ENCODE measurements around the gene LHFPL3. TPM values are rescaled to one million over a fixed set of nuclear protein-coding genes. Genes with fewer than 3 reads are reported as not detected.

LHFPL3 gene
- total and polyA plus RNA-seq, 2 of the 13 experiments (the other 11 are each of a cell fraction or from before 2014, with no cell fraction given) = not detected

- no peaks in the 10 kb centered on the region for H3K36me3 ChIP-seq (replicated peaks in 1 of 2; ENCODE audit: control insufficient read depth in 1 of 2, insufficient read depth in 2 of 2, low read length in 2 of 2)
- no TSS peak for BruUV-seq (replicated peaks)
- H3K27me3 ChIP-seq (ENCODE audit: control insufficient read depth in 1 of 2, insufficient read depth in 2 of 2, low read length in 2 of 2) = no peaks in the 10 kb centered on the region
- peak overlapping the region; percentile 15 to 62 (median 30); a peak in 3 of 6 replicates for H3K4me3 ChIP-seq (replicated peaks in 1 of 3; ENCODE audit: insufficient read depth in 1 of 3, low read depth in 2 of 3, low read length in 3 of 3)
- intact Hi-C loops (cut with micrococcal nuclease; ENCODE audit: unreplicated experiment) (no loop called here), in situ Hi-C loops (cut with HindIII; ENCODE audit: extremely low pct_ligation_motif_present, low pct_unique_long_range_greater_than_20kb) (no loop called here)
- TF ChIP-seq CC2D1A (CRISPR knock-in tag; IDR thresholded peaks at IDR 0.05) (no peak), ZGPAT (CRISPR knock-in tag; IDR thresholded peaks at IDR 0.05) (0 out of 2 replicates have a peak, but pooled peaks have one; percentile 2)
- H3K4me2 ChIP-seq (ENCODE audit: low read depth, low read length) = peak overlapping the region; percentile 90
- no peaks in the 10 kb centered on the region for H3K9me3 ChIP-seq (ENCODE audit: low read length)
- DNase-seq (ENCODE audit: low spot score) (no peak), FAIRE-seq (no peak), ATAC-seq (no peak)
- ChIA-PET POLR2A (interaction anchor here (1.1 to 1.9 kb wide), 4 partner anchors 19 to 68 kb away, joined by 4 to 6 read pairs (median 4); no protein-coding TSS in a partner anchor), CTCF (ENCODE audit: low intra/inter-chr PET ratio, low total read pairs) (no interaction called here)
- H3K9ac ChIP-seq (ENCODE audit: insufficient read depth, low read depth, low read length) = peak overlapping the region; percentile 73
- H3K4me1 ChIP-seq (ENCODE audit: insufficient read depth, low read length) = peaks cover 36% of the 10 kb centered on the region
- H4K20me1 ChIP-seq (ENCODE audit: insufficient read depth, low read length) = no peaks in the 10 kb centered on the region
- peak overlapping the region; percentile 73 for H3K27ac ChIP-seq (ENCODE audit: extremely low read length, insufficient read depth, low read length)
- H3K79me2 ChIP-seq (ENCODE audit: insufficient read depth, low read length) = no peaks in the 10 kb centered on the region
- peak overlapping the region; percentile 68 for H2AFZ ChIP-seq (ENCODE audit: low read length)
Observed at GRCh38 chr7:104945599-104945956, 617.2 kb downstream of the LHFPL3 start.

GRCh38 chr7:104946338-104946737 is 617.9 kb downstream of the LHFPL3 start:
- 19% methylated on average over 2 of the region's 2 CpGs for WGBS (ENCODE audit: low lambda C conversion rate)
- H3K27ac ChIP-seq (ENCODE audit: extremely low read length, insufficient read depth, low read length) = no peak overlapping the region
- H4K20me1 ChIP-seq (ENCODE audit: insufficient read depth, low read length) = no peaks in the 10 kb centered on the region
- CTCF ChIA-PET (ENCODE audit: low intra/inter-chr PET ratio, low total read pairs) = no interaction called here
- H3K9ac ChIP-seq (ENCODE audit: insufficient read depth, low read depth, low read length) = no peak overlapping the region
- H3K4me1 ChIP-seq (ENCODE audit: insufficient read depth, low read length) = peaks cover 36% of the 10 kb centered on the region
- BruUV-seq (replicated peaks) = no TSS peak
- in situ Hi-C loops (cut with HindIII; ENCODE audit: extremely low pct_ligation_motif_present, low pct_unique_long_range_greater_than_20kb) = no loop called here
- FAIRE-seq (no peak), ATAC-seq (no peak), DNase-seq (ENCODE audit: low spot score) (no peak)
- no peak for TF ChIP-seq ZBTB44 (CRISPR knock-in tag; IDR thresholded peaks at IDR 0.05)
- TF ChIP-seq ZBTB2 (CRISPR knock-in tag; IDR thresholded peaks at IDR 0.05; ENCODE audit: low read depth) = no peak
- no peak for TF ChIP-seq HMGXB3 (CRISPR knock-in tag; IDR thresholded peaks at IDR 0.05; ENCODE audit: borderline replicate concordance)
- no peak for TF ChIP-seq ZNF350 (CRISPR knock-in tag; IDR thresholded peaks at IDR 0.05; ENCODE audit: borderline replicate concordance, low read depth)
- no peaks in the 10 kb centered on the region for H3K27me3 ChIP-seq (ENCODE audit: control insufficient read depth in 1 of 2, insufficient read depth in 2 of 2, low read length in 2 of 2)
- no peak overlapping the region for H2AFZ ChIP-seq (ENCODE audit: low read length)
- intact Hi-C loops (cut with micrococcal nuclease; ENCODE audit: unreplicated experiment) = no loop called here
- H3K79me2 ChIP-seq (ENCODE audit: insufficient read depth, low read length) = no peaks in the 10 kb centered on the region
- no peaks in the 10 kb centered on the region for H3K36me3 ChIP-seq (replicated peaks in 1 of 2; ENCODE audit: control insufficient read depth in 1 of 2, insufficient read depth in 2 of 2, low read length in 2 of 2)
- POLR2A ChIA-PET = no interaction called here
- no peak overlapping the region for H3K4me2 ChIP-seq (ENCODE audit: low read depth, low read length)
- no peak overlapping the region for H3K4me3 ChIP-seq (replicated peaks in 1 of 3; ENCODE audit: insufficient read depth in 1 of 3, low read depth in 2 of 3, low read length in 3 of 3)
- no peaks in the 10 kb centered on the region for H3K9me3 ChIP-seq (ENCODE audit: low read length)
